Hepatocyte (in vitro differentiated cells): Measurements from ENCODE around the gene DIPK1A. TPM values are rescaled to one million over a fixed set of nuclear protein-coding genes. Genes with fewer than 3 reads are reported as not detected.

Source experiments
- DNase-seq: peaks from one replicate; pipeline ENCODE4 v3.0.0-alpha.2; 2016; ENCODE audit warnings: low spot score
- H2AFZ ChIP-seq: fragments of 200-600 bp; sonication (generic); 2 replicates; pipeline ENCODE4 v1.6.0; 2016; ENCODE audit warnings: antibody characterized with exemption, mild to moderate bottlenecking
- H3K27ac ChIP-seq: fragments of 200-600 bp; sonication (generic); 2 replicates; pipeline ENCODE4 v1.5.1; 2016; ENCODE audit warnings: mild to moderate bottlenecking
- H3K27me3 ChIP-seq: fragments of 200-600 bp; sonication (generic); 2 replicates; pipeline ENCODE4 v1.6.1; 2016
- H3K36me3 ChIP-seq: fragments of 200-600 bp; sonication (generic); replicated peaks from 2 replicates; pipeline ENCODE4 v1.5.1; 2016; ENCODE audit warnings: low read depth; ENCODE audit not compliant: insufficient read depth
- H3K4me1 ChIP-seq: fragments of 200-600 bp; sonication (generic); 2 replicates; pipeline ENCODE4 v1.5.1; 2016; ENCODE audit warnings: mild to moderate bottlenecking, moderate library complexity; ENCODE audit not compliant: insufficient read depth
- H3K4me2 ChIP-seq: fragments of 200-600 bp; sonication (generic); 2 replicates; pipeline ENCODE4 v1.6.0; 2016
- H3K4me3 ChIP-seq: fragments of 200-600 bp; sonication (generic); 2 replicates; pipeline ENCODE4 v1.5.1; 2016; ENCODE audit warnings: mild to moderate bottlenecking
- H3K79me2 ChIP-seq: fragments of 200-600 bp; sonication (generic); 2 replicates; pipeline ENCODE4 v1.6.0; 2017; ENCODE audit warnings: mild to moderate bottlenecking
- H3K9me2 ChIP-seq: fragments of 200-600 bp; sonication (generic); replicated peaks from 2 replicates; pipeline ENCODE4 v1.6.0; 2017; ENCODE audit warnings: mild to moderate bottlenecking; ENCODE audit not compliant: insufficient read depth
- H3K9me3 ChIP-seq: fragments of 200-600 bp; sonication (generic); 2 replicates; pipeline ENCODE4 v1.5.1; 2016; ENCODE audit warnings: low read depth, mild to moderate bottlenecking
- H4K20me1 ChIP-seq: fragments of 200-600 bp; sonication (generic); 2 replicates; pipeline ENCODE4 v1.6.0; 2016; ENCODE audit warnings: mild to moderate bottlenecking; ENCODE audit not compliant: insufficient read depth, poor library complexity, severe bottlenecking
- EZH2 ChIP-seq: fragments of 200-600 bp; sonication (generic); IDR thresholded peaks from 2 replicates; pipeline ENCODE4 v1.6.1; 2016; ENCODE audit warnings: antibody characterized with exemption, mild to moderate bottlenecking, borderline replicate concordance
- EZH2phosphoT487 ChIP-seq: fragments of 200-600 bp; sonication (generic); IDR thresholded peaks from one replicate; pipeline ENCODE4 v1.6.1; 2018; ENCODE audit warnings: antibody characterized with exemption, mild to moderate bottlenecking, low read depth, moderate library complexity; ENCODE audit not compliant: unreplicated experiment, severe bottlenecking
- WGBS: methylation state at CpG from one replicate; pipeline ENCODE4 v1.1.6; 2016; ENCODE audit warnings: low lambda C conversion rate; ENCODE audit errors: missing lambda C conversion rate; 5-methylcytosine and 5-hydroxymethylcytosine counted together
- polyA plus RNA-seq: library from polyadenylated mRNA; unstranded; fragments of >200 nt; fragmentation: Nextera tagmentation; extraction: Ambion mirVana; gene quantifications from 2 replicates; pipeline ENCODE4 v1.2.1, GENCODE V29; 2016
- total RNA-seq: library from RNA; depleted of rRNA; stranded (reverse); fragments of >200 nt; gene quantifications from 2 replicates; pipeline ENCODE4 v1.2.3, GENCODE V29; 2014
- TF ChIP-seq, protein P1 (sequence below): fragments of 200-600 bp; sonication (generic); IDR thresholded peaks from 2 replicates; pipeline ENCODE4 v1.5.1; 2016; ENCODE audit warnings: antibody characterized with exemption, mild to moderate bottlenecking; ENCODE audit not compliant: poor library complexity

The DIPK1A gene
- total and polyA plus RNA-seq, 2 experiments from 2014 or later: 18.0 to 19.7 TPM

DNA sequence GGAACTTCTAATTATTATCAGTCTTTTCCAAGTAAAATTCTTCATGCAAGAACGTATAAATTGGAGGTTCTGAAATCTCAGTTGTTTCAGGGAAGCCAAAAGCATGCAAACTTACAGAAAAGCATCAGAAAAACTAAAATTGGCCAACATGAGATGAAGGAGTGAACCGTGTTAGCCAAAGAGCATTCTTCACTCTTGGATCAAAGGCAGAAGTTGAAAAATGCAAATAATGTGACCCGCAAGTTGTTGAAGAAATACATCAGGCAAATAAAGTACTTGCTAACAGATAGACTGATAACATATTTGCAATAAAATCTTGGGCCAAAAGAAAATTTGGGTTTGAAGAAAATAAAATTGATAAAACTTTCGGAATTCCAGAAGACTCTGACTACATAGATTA lies 29.6 kb downstream of the DIPK1A start:
- no peak overlapping the region for H3K27ac ChIP-seq
- H3K9me2 ChIP-seq: no peaks in the 10 kb centered on the region
- H4K20me1 ChIP-seq: no peaks in the 10 kb centered on the region
- no peak overlapping the region for H2AFZ ChIP-seq
- no peaks in the 10 kb centered on the region for H3K36me3 ChIP-seq
- H3K79me2 ChIP-seq: peaks cover 8% of the 10 kb centered on the region
- TF ChIP-seq EZH2 (no peak), EZH2phosphoT487 (no peak)
- TF ChIP-seq, protein P1, sequence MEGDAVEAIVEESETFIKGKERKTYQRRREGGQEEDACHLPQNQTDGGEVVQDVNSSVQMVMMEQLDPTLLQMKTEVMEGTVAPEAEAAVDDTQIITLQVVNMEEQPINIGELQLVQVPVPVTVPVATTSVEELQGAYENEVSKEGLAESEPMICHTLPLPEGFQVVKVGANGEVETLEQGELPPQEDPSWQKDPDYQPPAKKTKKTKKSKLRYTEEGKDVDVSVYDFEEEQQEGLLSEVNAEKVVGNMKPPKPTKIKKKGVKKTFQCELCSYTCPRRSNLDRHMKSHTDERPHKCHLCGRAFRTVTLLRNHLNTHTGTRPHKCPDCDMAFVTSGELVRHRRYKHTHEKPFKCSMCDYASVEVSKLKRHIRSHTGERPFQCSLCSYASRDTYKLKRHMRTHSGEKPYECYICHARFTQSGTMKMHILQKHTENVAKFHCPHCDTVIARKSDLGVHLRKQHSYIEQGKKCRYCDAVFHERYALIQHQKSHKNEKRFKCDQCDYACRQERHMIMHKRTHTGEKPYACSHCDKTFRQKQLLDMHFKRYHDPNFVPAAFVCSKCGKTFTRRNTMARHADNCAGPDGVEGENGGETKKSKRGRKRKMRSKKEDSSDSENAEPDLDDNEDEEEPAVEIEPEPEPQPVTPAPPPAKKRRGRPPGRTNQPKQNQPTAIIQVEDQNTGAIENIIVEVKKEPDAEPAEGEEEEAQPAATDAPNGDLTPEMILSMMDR: no peak
- no peaks in the 10 kb centered on the region for H3K27me3 ChIP-seq
- H3K9me3 ChIP-seq: no peaks in the 10 kb centered on the region
- H3K4me3 ChIP-seq: no peak overlapping the region
- H3K4me1 ChIP-seq: peaks cover 13% of the 10 kb centered on the region
- 76% methylated on average over 4 of the region's 4 CpGs for WGBS
- no peak for DNase-seq
- no peak overlapping the region for H3K4me2 ChIP-seq

DNA sequence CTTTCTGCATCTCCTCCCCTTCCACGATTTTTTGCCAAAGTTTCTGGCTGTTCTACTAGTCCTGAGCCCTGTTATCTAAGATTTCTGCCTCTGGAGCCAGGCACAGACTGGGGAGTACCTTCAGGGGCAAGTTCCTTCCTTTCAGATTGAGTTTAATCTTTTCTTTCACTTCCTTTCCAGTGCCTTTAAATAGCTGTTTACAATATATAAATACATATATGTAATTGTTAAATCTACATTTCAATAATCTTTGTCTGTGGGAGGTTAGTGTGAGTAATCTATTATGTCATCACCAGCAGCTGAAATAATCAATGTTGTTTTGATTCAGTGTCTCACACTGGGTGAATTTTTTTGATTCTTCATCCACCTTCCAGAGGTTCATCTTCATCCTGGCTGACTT lies 31.8 kb downstream of the DIPK1A start:
- no peaks in the 10 kb centered on the region for H3K36me3 ChIP-seq
- no peak overlapping the region for H3K4me2 ChIP-seq
- WGBS: 57% methylated on average over 1 of the region's 1 CpG
- H4K20me1 ChIP-seq: no peaks in the 10 kb centered on the region
- no peaks in the 10 kb centered on the region for H3K9me3 ChIP-seq
- H3K4me1 ChIP-seq: peaks cover 5% of the 10 kb centered on the region
- no peak for DNase-seq
- H3K4me3 ChIP-seq: no peak overlapping the region
- peaks cover 8% of the 10 kb centered on the region for H3K79me2 ChIP-seq
- no peak overlapping the region for H2AFZ ChIP-seq
- H3K27ac ChIP-seq: no peak overlapping the region
- H3K27me3 ChIP-seq: no peaks in the 10 kb centered on the region
- no peak for TF ChIP-seq EZH2
- TF ChIP-seq EZH2phosphoT487: no peak
- TF ChIP-seq, protein P1: no peak
- H3K9me2 ChIP-seq: no peaks in the 10 kb centered on the region

DNA sequence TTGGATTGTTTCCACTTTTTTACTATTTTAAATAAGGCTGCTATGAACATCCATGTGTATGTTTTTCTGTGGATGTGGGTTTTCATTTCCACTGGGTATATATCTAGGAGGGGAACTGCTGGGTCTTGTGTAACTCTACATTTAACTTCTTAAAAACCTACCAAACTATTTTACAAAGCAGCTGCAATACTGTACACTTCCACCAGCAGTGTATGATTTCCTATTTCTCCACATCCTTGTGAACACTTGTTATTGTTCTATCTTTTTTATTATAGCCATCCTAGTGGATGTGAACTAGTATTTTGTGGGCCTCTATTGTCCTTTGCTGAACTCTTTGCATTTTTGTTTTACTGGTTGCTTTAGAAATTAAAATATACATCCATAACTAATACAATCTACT lies 33.4 kb downstream of the DIPK1A start:
- Histone ChIP-seq H3K36me3 (no peaks in the 10 kb centered on the region), H3K4me3 (no peak overlapping the region), H2AFZ (no peak overlapping the region), H3K4me1 (no peaks in the 10 kb centered on the region), H3K79me2 (peaks cover 6% of the 10 kb centered on the region), H3K9me3 (no peaks in the 10 kb centered on the region), H3K27me3 (no peaks in the 10 kb centered on the region), H3K27ac (no peak overlapping the region), H3K9me2 (no peaks in the 10 kb centered on the region), H3K4me2 (no peak overlapping the region), H4K20me1 (no peaks in the 10 kb centered on the region)
- TF ChIP-seq, protein P1: no peak
- TF ChIP-seq EZH2 (no peak), EZH2phosphoT487 (no peak)
- DNase-seq: no peak

DNA sequence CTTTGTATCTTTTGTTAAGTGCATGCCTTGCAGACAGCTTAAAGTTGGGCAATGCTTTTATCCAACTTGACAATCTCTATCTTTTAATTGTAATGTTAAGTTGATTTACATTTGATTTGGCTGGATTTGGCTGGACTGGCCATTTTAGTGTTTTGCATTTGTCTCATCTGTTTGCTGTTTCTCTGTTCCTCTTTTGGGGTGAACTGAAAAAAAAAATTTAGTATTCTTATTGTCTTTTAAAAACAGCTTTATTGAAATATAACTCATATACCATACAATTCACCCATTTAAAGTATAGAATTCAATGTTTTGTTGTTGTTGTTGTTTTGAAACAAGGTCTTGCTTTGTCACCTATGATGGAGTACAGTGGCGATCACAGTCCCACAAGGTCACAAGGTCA lies 34.4 kb downstream of the DIPK1A start:
- no peaks in the 10 kb centered on the region for H3K36me3 ChIP-seq
- H3K4me3 ChIP-seq: no peak overlapping the region
- H3K27ac ChIP-seq: no peak overlapping the region
- H3K9me3 ChIP-seq: no peaks in the 10 kb centered on the region
- DNase-seq: no peak
- no peak overlapping the region for H2AFZ ChIP-seq
- no peak overlapping the region for H3K4me2 ChIP-seq
- H3K4me1 ChIP-seq: no peaks in the 10 kb centered on the region
- no peaks in the 10 kb centered on the region for H4K20me1 ChIP-seq
- 100% methylated on average over 1 of the region's 1 CpG for WGBS
- TF ChIP-seq, protein P1: no peak
- TF ChIP-seq EZH2phosphoT487 (no peak), EZH2 (no peak)
- no peaks in the 10 kb centered on the region for H3K79me2 ChIP-seq
- H3K27me3 ChIP-seq: no peaks in the 10 kb centered on the region
- H3K9me2 ChIP-seq: no peaks in the 10 kb centered on the region
